ENCODE results near the gene PGR. TPM values are rescaled to one million over a fixed set of nuclear protein-coding genes. Genes with fewer than 3 reads are reported as not detected.

The PGR gene
- 0.03 TPM for polyA plus RNA-seq (ENCODE audit: insufficient read length)
- long read RNA-seq, donor 1 = 0 reads
- long read RNA-seq, donor 2 = 0 reads
- long read RNA-seq, donor 3 = 0 reads
- long read RNA-seq, donor 4 = 0 reads
- long read RNA-seq, donor 5 = 0 reads
- long read RNA-seq, donor 6 = 0 reads
- long read RNA-seq, donor 7 = 0 reads
- long read RNA-seq, donor 8 = 0 reads

DNA sequence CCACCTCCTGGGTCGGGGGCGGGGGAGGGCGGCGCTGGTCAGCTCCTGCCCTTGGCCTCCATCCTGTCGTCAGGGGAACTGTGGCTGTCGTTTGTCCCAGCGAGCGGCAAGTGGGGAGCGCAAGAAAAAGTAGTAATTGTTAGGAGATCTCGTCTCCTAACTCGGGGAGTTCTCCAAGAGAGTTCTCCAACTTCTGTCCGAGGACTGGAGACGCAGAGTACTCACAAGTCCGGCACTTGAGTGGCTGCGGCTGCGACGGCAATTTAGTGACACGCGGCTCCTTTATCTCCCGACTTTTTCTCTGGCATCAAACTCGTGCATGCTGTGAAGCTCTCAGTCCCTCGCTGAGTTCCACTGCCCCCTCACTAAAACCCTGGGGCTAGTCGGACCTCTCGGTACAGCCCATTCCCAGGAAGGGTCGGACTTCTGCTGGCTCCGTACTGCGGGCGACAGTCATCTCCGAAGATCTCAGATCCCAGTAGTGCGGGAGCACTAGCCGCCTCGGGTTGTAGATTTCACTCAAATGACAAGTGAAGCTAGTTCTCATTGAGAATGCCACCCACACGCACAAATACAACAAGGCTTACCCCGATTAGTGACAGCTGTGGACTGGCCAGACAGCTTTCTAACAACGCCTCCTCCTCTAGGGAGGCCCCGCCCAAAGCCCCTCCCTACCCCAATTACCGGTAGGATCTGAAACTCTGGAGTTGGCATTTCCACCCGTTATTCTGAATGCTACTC is at the start of gene PGR:
Gene PGR (minus strand): TSS at position 611 of the 741 bp plus-strand sequence. CDS start 743 bp downstream, outside the sequence.
- peak; percentile 11 for DNase-seq

DNA sequence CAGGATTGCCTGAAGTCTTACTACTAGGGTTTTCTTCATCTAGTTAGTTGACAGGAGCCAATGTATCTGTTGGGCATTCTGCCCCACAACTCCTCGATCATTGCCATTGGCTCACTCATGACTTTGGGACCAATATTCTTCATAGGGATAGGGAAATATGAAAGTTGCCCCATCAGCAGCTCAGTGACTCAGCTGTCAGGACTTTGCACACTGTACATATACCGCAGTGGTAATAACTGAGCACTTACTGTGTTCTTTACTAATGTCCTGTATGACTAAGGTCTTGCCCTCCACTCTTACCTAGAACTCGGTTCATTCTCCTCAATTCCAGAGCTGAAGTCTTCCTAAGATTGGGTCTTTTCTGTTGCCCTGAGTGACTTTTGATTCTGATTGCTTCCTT is 46.8 kb upstream of the PGR start:
- DNase-seq = no peak

DNA sequence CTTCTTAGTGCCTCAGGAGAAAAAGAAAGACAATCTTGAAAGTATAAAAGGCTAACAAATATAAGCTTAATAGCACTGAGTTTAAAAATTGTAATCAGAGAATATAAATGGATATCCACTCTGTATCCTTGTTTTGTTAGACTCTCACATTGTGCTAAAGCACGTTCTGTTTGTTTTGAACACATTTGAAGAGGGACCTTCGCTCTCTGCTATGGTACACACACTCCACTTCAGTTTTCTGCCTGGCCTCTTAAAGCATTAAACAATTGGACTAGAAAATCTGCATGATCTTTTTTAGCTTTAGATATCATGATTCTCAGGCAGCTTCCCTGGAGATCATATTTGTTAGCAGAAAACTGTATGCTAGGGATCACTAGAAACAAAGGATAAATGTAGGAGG is 40.3 kb upstream of the PGR start:
- no peak for DNase-seq

DNA sequence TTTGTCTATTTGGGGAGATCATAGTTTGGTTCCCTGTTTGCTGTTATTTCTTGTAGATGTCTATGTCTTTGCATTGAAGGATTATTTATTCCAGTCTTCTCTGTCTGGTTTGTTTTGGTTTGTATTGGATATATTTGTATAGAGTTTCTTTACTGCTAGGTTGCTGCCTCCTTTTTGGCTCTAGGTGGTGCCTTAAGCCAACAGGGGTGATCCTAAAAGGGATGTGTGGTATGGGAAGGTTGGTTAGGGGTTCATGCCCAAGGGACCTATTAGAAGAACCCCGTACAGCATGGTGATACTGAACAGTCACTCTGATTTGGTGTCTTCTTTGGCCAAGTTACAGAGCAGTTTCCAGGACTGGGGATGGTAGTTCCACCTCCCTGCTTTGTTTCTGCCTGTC is 36.4 kb upstream of the PGR start:
- no peak for DNase-seq

DNA sequence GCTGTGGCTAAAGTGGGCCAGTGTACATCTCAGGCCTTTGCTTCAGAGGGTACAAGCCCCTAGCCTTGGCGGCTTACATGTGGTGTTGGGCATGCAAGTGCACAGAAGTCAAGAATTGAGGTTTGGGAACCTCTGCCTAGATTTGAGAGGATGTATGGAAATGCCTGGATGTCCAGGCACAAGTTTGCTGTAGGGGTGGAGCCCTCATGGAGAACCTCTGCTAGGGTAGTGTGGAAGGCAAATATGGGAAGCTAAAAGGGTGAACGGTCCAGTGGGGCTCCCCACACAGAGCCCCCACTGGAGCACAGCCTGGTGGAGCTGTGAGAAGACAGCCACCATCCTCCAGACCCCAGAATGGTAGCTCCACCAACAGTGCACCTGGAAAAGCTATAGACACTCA is 28.5 kb upstream of the PGR start:
- DNase-seq = no peak

GRCh38 chr11:101138245-101138930 is 8.8 kb upstream of the PGR start:
- no peak for DNase-seq

GRCh38 chr11:101133190-101133589 is 3.6 kb upstream of the PGR start:
- DNase-seq = no peak

DNA sequence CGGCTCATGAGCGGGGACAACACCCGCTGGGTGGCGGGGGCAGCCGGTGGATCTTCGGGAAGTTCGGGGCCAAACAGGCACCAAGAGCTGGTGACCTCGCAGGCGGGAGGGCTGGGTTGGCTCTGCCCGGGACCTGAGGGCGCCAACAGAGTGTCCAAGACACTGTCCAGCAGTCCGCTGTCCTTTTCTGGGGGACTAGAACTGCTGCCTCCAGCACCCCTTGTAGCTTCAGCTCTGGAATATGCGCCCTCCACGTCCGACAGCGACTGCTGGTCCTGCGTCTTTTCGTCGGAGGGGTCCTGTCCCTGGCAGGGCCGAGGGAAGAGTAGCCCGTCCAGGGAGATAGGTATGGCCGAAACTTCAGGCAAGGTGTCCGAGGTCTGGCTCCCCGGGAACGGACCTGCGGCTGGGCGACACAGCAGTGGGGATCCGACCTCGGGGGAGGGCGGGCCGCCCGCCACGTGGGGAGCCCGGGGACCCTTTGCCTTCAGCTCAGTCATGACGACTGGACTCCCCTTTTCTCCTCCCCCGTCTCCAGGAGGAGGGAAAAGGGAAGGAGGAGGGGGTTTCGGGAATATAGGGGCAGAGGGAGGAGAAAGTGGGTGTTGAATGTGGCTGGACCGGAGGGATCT is 926 bp downstream of the PGR start:
- peak; percentile 1 for DNase-seq

- peak; percentile 8 for DNase-seq
Observed at GRCh38 chr11:101127699-101128570, 1.7 kb downstream of the PGR start.

GRCh38 chr11:101127197-101127698 is 2.4 kb downstream of the PGR start:
- peak; percentile 7 for DNase-seq

- DNase-seq = peak; percentile 19
Observed at GRCh38 chr11:101126551-101127196, 2.9 kb downstream of the PGR start.

DNA sequence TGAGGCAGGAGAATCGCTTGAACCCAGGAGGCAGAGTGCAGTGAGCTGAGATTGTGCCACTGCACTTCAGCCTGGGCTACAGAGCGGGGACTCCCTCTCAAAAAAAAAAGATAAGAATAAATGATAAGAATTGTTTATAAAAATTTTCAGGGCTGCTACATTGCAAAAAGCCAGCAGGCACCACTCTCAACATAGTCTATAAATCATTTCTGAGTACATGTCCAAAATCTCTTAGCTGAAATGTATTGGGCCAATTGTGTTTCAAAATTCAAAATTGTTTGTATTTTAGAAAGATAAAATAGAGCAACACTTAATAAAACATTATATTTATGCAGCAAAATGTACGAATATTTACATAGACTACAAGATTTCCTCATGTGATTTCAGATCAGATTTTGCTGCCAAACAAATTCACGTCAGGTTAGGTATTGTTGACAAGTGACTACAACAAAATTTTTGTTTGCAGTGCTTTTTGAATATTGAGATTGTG is 13.9 kb downstream of the PGR start:
- no peak for DNase-seq

GRCh38 chr11:101113540-101113939 is 16.1 kb downstream of the PGR start:
- no peak for DNase-seq

DNA sequence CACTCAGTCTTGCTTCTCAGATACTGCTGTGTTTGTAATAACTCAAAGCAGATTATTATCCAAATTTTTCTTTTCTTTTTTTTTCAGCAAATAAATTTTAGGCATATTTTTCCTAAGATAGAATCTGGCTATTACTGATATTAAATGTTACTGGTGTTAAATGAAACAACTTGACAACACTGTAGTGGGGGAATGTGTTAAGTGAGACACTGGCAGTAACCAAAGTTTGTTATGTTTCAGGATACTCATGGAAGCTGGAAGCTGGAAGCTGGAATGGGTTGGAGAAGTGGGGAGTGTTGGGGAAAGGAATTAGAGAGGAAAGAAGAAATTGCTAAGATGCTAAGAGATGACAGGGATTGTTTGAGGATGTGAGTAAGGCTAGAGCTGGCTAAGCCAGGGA is 24.9 kb downstream of the PGR start:
- no peak for DNase-seq

- DNase-seq = no peak
Observed at GRCh38 chr11:101103433-101103832, 26.2 kb downstream of the PGR start.

- no peak for DNase-seq
Observed at GRCh38 chr11:101100601-101101000, 29.0 kb downstream of the PGR start.

GRCh38 chr11:101096036-101096704 is 33.4 kb downstream of the PGR start:
- DNase-seq = no peak

- no peak for DNase-seq
Observed at GRCh38 chr11:101091781-101092180, 37.8 kb downstream of the PGR start.

- no peak for DNase-seq
Observed at GRCh38 chr11:101090679-101091270, 38.8 kb downstream of the PGR start.

GRCh38 chr11:101083335-101083734 is 46.3 kb downstream of the PGR start:
- DNase-seq = no peak

Data from left kidney (tissue), 8 donors.